Measurements from ENCODE around the gene ARRDC4.
"Not testable (repeated sequence)": the region's sequence is repeated elsewhere in the genome, so short reads cannot be mapped to it uniquely, and the experiment has no call there.

Gene ARRDC4

GRCh38 chr15:97966246-97966645, 5.7 kb downstream of the ARRDC4 start:
- DNase-seq (ENCODE audit: low spot score): no peak

- DNase-seq (ENCODE audit: low spot score): no peak
These were observed 6.6 kb downstream of the ARRDC4 start for GRCh38 chr15:97966924-97967620.

DNA sequence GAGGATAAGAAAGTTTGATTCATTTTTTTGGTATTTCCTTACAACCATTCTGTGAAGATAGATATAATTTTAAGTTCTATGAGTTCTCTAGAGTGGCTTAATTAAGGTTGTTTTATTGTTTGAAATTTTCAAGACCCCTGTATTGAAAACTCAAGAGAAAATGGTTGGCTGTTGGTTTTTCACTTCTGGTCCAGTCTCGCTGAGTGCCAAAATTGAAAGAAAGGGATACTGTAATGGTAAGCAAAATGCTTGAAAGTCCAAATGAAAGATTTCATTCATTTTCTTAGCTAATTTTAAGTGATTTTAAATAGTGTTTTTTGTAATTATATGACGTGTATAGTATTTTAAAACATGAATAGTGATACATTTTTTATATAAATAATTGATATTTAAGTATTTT, 7.4 kb downstream of the ARRDC4 start:
- no peak for DNase-seq (ENCODE audit: low spot score)

- no peak for DNase-seq (ENCODE audit: low spot score)
These were observed 7.9 kb downstream of the ARRDC4 start for GRCh38 chr15:97968380-97968779.

- DNase-seq (ENCODE audit: low spot score): no peak
These were observed 11.9 kb downstream of the ARRDC4 start for GRCh38 chr15:97972366-97972765.

DNA sequence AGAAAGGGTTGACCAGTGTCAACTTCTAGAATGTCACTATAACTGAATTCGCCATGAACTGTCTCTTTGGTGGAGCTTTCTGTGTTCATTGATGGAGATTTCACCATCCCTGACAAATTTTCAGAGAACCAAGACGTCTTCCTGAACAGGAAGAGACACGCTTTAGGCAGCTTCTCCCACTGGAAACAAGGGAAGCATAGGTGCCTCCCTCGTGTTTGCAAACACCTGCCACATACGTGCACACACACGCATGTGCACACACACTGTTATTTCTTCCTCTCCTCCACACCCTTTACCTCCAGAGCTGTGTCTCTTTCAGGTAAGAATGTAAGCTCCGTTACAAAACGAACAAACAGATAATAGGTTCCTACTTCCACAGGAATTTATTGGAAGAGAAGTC, 15.6 kb downstream of the ARRDC4 start:
- DNase-seq (ENCODE audit: low spot score): no peak

DNA sequence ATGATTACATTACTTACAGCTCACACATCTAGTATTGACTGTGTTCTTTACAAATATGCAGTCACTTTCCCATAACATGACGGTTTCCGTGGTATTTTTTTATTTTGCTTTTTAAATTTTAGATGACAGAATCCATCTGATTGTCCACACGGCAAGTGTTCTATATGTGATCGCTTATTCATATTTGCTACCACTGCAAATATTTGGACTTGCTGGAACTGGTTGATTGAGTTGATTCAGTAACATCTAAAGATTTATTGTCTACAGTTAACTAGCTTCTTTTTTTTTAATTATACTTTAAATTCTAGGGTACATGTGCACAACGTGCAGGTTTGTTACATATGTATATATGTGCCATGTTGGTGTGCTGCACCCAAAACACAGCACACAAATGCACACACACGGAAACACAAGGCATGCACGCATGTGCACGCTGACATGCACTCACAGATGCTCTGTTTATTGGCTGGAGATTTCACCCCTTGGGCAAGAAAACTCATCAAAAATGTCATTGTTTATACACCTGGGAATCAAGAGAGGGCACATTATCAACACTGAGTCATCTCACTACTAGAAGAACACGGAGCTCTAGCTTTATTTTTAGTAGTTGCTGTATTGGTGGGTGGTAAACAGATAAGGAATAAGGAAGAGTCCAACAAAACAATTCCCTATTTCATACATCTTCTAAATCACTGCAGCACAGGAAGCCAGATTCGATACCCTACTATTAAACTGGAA, 16.4 kb downstream of the ARRDC4 start:
- DNase-seq (ENCODE audit: low spot score): no peak

- no peak for DNase-seq (ENCODE audit: low spot score)
These were observed 17.2 kb downstream of the ARRDC4 start for GRCh38 chr15:97977734-97978133.

GRCh38 chr15:97978401-97979139, 18.1 kb downstream of the ARRDC4 start:
- no peak for DNase-seq (ENCODE audit: low spot score)

DNA sequence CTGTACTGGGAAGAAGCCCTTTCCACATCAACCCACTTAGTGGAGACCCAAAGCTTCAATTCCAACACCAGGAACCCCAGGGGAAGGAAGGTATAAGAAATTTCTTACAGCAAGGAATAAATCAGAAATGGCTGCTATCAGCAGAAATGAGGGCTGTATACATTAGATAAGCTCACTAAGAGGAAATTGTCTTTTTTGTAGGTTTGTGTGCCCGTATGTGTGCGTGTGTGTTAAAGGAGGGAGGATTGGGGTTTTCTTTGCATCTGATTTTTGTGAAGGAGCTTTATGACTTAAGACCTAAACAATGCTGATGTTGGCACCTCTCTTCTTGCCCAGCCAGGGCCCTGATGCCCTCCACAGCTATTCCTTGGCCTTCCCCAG, 18.6 kb downstream of the ARRDC4 start:
- no peak for DNase-seq (ENCODE audit: low spot score)

DNA sequence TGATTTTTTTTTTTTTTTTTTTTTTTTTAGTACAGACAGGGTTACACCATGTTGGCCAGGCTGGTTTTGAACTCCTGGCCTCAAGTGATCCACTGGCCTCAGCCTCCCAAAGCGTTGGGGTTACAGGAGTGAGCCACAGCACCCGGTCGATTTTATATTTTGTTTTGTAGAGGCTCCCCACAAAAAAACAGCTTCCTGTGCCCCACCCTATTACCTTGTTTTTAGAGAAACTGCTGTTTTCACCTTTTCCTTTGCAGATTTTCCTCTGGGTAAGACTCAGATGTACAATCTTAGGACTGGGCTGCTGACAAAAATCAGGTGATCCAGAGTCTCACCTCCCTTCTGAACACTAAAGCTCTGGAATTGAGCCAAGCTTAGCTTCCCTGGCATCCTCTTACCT, 20.6 kb downstream of the ARRDC4 start:
- DNase-seq (ENCODE audit: low spot score): no peak

- DNase-seq (ENCODE audit: low spot score): no peak
These were observed 21.3 kb downstream of the ARRDC4 start for GRCh38 chr15:97981758-97982157.

DNA sequence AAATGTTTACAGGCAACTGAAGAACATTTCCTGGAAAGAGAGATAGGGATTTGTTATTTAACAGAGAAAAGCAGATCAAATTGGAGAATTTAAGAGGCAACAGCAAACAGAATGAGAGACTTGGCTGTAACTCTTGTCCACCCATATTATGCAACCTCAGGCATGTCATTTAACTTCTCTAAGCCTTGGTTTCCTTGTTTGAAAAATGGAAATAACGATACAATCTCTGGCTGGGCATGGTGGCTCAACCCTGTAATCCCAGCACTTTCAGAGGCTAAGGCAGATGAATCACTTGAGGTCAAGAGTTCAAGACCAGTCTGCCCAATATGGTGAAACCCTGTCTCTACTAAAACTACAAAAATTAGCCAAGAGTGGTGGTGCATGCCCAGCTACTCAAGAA, 23.7 kb downstream of the ARRDC4 start:
- DNase-seq (ENCODE audit: low spot score): no peak

GRCh38 chr15:97985979-97986378, 25.5 kb downstream of the ARRDC4 start:
- DNase-seq (ENCODE audit: low spot score): not testable (repeated sequence)

- DNase-seq (ENCODE audit: low spot score): no peak
These were observed 26.3 kb downstream of the ARRDC4 start for GRCh38 chr15:97986781-97987180.

GRCh38 chr15:97989299-97989698, 28.8 kb downstream of the ARRDC4 start:
- no peak for DNase-seq (ENCODE audit: low spot score)

- no peak for DNase-seq (ENCODE audit: low spot score)
These were observed 31.6 kb downstream of the ARRDC4 start for GRCh38 chr15:97991972-97992541.

GRCh38 chr15:97992823-97993222, 32.3 kb downstream of the ARRDC4 start:
- DNase-seq (ENCODE audit: low spot score): no peak

- DNase-seq (ENCODE audit: low spot score): no peak
These were observed 32.8 kb downstream of the ARRDC4 start for GRCh38 chr15:97993310-97993738.

- DNase-seq (ENCODE audit: low spot score): no peak
These were observed 33.7 kb downstream of the ARRDC4 start for GRCh38 chr15:97994236-97994635.

DNA sequence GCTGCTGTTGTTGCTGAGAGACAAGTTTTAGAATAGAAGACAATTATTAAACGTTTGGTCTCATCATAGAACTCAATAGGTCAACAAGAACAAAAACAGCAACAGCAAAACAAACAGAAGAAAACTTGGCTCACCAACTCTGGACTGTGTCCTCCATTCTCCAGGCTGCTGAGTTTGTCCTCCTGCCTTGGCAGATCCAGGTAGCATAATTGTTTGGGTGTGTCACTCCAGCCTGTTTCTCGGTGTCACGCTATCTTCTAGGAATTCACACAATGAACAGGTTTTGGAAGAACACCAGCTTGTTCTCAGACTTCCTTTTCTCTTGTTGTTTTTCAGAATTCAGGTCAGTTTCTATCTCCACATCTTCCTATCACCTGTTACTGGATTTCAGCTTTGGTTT, 34.7 kb downstream of the ARRDC4 start:
- DNase-seq (ENCODE audit: low spot score): no peak

DNA sequence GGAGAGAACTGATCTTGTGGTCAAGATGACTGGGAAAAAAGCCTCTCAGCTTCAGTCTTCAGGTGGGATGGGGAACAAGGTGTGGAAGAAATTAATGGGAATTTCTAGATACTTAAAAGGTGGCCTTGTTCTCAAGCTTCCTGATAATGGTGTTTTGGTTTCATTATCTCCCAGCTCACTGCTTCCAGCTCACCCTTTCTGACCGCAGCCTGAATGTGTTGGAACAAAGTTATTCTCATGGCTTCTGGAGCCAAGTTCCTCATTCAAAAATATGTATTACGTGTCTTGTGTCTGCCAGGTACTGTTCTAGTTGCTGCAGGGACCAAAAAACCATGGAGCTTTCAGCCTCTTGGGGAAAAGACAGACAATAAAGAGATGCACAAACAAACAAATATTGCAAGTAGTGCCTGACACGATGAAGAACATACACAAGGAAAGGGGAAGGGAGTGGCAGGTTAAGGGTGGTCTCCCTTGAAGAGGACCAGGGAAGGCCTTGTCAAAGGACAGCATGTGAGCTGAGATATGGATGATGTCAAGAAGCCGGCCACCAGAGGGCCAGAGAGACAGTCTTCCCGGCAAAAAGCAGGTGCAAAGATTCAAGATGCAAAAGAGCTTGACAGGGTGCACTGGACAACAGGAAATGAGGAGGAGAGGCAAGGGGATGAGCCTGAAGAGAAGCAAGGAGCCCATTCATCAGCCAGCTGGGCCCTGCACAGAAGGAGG, 35.5 kb downstream of the ARRDC4 start:
- no peak for DNase-seq (ENCODE audit: low spot score)

All from globus pallidus (tissue), 1 donor.